ENCODE measurements around the gene E2F7. TPM values are rescaled to one million over a fixed set of nuclear protein-coding genes. Genes with fewer than 3 reads are reported as not detected.

Gene E2F7
- total RNA-seq, 1 donor from 2014 or later = 17.7 TPM

DNA sequence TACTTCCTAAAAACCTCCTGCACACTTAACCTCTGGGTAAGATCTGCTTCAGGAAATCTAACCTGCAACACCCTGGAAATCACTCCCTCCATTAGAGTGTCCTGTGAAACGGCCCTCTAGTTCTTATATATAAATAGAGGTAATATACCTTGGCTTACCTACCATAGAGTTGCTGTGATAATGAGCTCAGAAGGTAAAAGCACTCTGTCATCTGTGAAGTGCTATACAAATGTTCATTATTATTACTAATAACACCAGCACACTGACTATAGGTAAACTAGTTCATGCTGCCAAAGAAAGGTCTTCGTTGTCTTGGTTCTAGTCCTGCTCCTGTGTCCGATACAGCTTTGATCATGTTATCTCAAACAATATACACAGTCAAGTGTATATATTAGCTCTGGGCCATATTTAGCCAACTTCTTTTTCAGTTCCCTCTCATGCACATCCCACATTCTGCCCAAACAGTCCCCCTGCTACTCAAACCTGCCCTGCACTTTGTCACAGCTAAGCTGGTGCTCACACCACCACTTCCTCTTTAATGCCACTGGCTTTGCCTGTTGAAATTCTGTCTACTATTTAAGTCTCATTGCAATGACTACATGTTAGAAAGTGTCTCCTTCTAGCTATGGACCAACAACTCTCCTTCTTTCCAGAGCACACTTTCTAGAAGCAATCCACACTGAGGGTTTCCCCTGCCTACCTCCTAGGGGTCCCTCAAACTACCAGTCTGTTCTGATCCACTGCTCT, 5.1 kb downstream of the E2F7 start:
- no peaks in the 10 kb centered on the region for H3K27me3 Mint-ChIP-seq (ENCODE audit: low read depth)
- H3K27ac Mint-ChIP-seq = no peak overlapping the region
- H3K9me3 Mint-ChIP-seq = no peaks in the 10 kb centered on the region
- H3K36me3 Mint-ChIP-seq (ENCODE audit: low read depth) = peaks cover 59% of the 10 kb centered on the region
- no peak for DNase-seq (ENCODE audit: low spot score)
- H3K4me3 Mint-ChIP-seq (ENCODE audit: low read depth) = no peak overlapping the region
- intact Hi-C loops (cut with micrococcal nuclease) = no loop called here
- H3K4me1 Mint-ChIP-seq (ENCODE audit: low read depth) = peaks cover 34% of the 10 kb centered on the region

DNA sequence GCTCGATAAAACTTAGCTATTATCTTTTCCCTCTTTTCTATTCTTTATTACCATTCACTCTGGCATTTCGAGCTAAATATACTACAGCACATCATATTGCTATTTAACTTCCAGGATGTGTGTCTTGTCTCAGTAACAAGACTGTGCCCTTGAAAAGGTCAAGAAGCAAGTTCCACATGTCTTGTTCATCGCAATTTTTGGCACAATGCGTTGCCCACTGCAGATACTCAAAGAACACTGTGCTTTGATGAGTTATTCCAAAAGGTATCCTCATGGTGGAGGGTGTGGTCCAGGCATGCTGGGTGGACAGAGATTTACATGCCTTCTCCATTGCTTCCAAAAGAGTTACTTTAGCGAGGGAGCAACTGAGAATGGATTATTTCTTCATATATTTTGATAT, 6.6 kb downstream of the E2F7 start:
- Mint-ChIP-seq H3K36me3 (ENCODE audit: low read depth) (peaks cover 66% of the 10 kb centered on the region), H3K27ac (no peak overlapping the region), H3K4me1 (ENCODE audit: low read depth) (peaks cover 33% of the 10 kb centered on the region), H3K9me3 (no peaks in the 10 kb centered on the region), H3K4me3 (ENCODE audit: low read depth) (no peak overlapping the region), H3K27me3 (ENCODE audit: low read depth) (no peaks in the 10 kb centered on the region)
- no peak for DNase-seq (ENCODE audit: low spot score)
- intact Hi-C loops (cut with micrococcal nuclease) = no loop called here

DNA sequence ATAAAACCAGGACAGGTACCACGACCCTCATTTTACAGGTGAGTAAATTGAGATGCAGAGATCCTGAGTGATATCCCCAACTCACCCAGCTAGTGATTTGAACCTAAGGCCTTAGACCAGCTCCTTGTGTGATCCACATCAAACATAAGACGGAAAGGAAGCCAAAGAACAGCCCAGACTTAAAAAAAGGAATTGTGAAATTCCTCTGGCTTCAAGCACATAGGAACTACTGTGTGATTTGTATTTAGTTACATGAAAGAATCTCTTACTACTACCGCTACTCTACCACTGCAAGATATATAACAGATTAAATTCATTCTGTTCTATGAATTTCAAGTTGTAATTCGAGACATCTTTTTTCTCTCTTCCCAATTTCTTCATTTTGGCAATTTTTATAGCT, 10.5 kb downstream of the E2F7 start:
- peaks cover 6% of the 10 kb centered on the region for H3K4me1 Mint-ChIP-seq (ENCODE audit: low read depth)
- H3K27ac Mint-ChIP-seq = no peak overlapping the region
- no peaks in the 10 kb centered on the region for H3K9me3 Mint-ChIP-seq
- no peak overlapping the region for H3K4me3 Mint-ChIP-seq (ENCODE audit: low read depth)
- no peaks in the 10 kb centered on the region for H3K27me3 Mint-ChIP-seq (ENCODE audit: low read depth)
- intact Hi-C loops (cut with micrococcal nuclease) = loop anchor here (5.0 kb wide), 1 partner anchor 267 kb away; no protein-coding TSS in a partner anchor
- no peak for DNase-seq (ENCODE audit: low spot score)
- peaks cover 51% of the 10 kb centered on the region for H3K36me3 Mint-ChIP-seq (ENCODE audit: low read depth)

DNA sequence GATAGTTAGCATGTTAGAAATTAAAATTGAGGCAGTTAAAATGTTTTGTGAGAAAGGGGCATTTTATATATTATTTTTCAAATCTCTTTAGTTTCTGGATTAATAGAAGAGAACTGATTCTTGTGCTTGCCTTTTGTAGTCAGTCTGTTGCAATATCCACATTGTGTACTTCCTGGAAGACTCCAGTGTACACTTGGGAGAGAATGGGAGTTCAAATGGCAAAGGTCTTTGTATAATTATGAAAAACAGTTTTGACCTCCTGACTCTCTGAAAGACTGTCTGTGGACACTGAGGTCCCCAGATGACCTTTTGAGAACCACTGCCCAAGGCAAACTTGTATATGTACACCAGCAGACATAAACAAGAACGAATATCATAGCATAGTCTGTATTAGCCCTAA, 12.1 kb downstream of the E2F7 start:
- no peaks in the 10 kb centered on the region for H3K27me3 Mint-ChIP-seq (ENCODE audit: low read depth)
- H3K4me1 Mint-ChIP-seq (ENCODE audit: low read depth) = peaks cover 4% of the 10 kb centered on the region
- peaks cover 56% of the 10 kb centered on the region for H3K36me3 Mint-ChIP-seq (ENCODE audit: low read depth)
- no peak overlapping the region for H3K4me3 Mint-ChIP-seq (ENCODE audit: low read depth)
- H3K9me3 Mint-ChIP-seq = no peaks in the 10 kb centered on the region
- no peak overlapping the region for H3K27ac Mint-ChIP-seq
- DNase-seq (ENCODE audit: low spot score) = no peak
- intact Hi-C loops (cut with micrococcal nuclease) = loop anchor here (5.0 kb wide), 1 partner anchor 269 kb away; no protein-coding TSS in a partner anchor

DNA sequence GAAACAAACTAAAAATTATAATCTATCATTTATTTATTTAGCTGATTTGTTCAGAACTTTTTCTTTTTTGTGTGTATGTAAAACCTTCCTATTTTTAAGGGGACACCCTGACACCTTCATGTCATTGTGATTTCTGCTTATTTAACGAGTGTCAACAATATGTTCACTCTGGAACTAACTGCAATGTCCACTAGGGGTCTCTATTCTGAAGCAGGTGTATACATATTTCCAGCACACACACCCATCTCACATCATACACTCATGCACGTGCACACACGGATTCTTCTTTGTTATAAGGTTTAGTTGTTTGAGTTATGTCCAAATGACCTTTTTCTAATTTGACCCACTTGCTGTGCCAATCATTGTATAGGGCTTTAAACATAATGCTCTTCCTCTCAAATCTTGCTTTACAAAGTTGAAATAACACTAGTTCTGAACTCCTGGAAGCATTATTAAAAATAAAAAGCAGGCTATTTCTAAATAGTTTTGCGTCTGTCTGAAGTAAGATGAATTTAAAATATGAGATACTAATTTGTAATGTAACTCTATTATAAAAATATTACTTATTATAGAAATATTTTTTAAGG, 15.5 kb downstream of the E2F7 start:
- no peaks in the 10 kb centered on the region for H3K27me3 Mint-ChIP-seq (ENCODE audit: low read depth)
- peaks cover 4% of the 10 kb centered on the region for H3K4me1 Mint-ChIP-seq (ENCODE audit: low read depth)
- no peaks in the 10 kb centered on the region for H3K9me3 Mint-ChIP-seq
- H3K27ac Mint-ChIP-seq = no peak overlapping the region
- intact Hi-C loops (cut with micrococcal nuclease) = loop anchor here (5.0 kb wide), 1 partner anchor 272 kb away; no protein-coding TSS in a partner anchor
- H3K36me3 Mint-ChIP-seq (ENCODE audit: low read depth) = peaks cover 58% of the 10 kb centered on the region
- H3K4me3 Mint-ChIP-seq (ENCODE audit: low read depth) = no peak overlapping the region
- DNase-seq (ENCODE audit: low spot score) = no peak

DNA sequence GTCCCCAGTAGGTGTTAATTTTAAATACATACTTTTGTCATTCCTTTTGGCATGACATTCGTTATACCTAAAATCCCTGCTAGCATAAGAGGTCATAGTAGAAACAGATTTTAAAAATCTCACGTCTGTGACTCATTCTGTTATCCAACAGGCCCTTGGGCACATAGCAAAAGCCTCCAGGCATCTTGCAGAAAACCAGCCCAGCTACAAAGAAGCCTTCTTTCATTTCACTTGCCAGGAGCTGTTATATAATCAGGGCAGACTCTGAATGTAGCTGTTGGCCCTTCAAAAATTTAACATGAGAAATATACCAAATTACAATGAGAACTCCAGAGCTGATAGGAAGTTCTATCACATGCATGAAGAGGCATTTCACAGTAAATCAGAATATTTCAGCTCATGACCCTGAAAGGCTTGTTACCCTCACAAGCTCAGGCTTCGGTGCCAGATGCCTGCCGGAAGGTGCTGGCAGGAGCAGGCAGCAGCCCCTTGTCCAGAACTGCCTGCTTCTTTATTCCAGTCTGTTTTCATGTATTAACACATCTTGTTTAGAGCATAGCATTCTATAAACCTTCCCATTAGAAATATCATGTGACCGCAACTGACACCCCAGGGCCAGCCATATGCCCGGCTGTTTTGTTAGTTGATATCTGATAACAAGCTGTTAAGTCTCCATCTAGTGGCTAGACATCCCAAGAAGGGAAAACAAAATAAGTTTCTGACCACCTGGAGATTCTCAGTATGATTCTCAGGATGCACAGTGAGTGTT, 17.8 kb downstream of the E2F7 start:
- intact Hi-C loops (cut with micrococcal nuclease) = no loop called here
- Mint-ChIP-seq H3K9me3 (no peaks in the 10 kb centered on the region), H3K27ac (no peak overlapping the region), H3K27me3 (ENCODE audit: low read depth) (no peaks in the 10 kb centered on the region), H3K4me1 (ENCODE audit: low read depth) (no peaks in the 10 kb centered on the region), H3K4me3 (ENCODE audit: low read depth) (no peak overlapping the region), H3K36me3 (ENCODE audit: low read depth) (peaks cover 52% of the 10 kb centered on the region)
- no peak for DNase-seq (ENCODE audit: low spot score)

DNA sequence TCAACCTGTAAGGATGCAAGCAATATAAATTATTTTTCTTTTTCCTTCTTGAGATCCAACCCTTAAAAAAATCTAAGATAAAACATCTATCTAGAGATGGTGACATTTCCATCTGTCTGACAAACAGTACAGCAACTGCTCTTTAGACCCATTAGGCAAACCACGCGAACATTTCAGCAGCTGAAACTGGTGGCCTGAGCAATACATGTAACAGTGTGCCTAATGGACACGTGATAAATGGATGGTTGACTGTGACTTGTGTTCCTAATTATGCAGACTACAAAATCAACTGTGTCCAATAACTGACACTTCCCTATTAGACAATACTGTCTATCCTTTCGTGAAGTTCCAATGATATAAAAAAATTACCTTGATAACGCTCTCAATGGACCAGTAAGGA, 18.9 kb downstream of the E2F7 start:
- H3K27me3 Mint-ChIP-seq (ENCODE audit: low read depth) = no peaks in the 10 kb centered on the region
- no peak overlapping the region for H3K27ac Mint-ChIP-seq
- intact Hi-C loops (cut with micrococcal nuclease) = no loop called here
- no peaks in the 10 kb centered on the region for H3K9me3 Mint-ChIP-seq
- no peak overlapping the region for H3K4me3 Mint-ChIP-seq (ENCODE audit: low read depth)
- no peaks in the 10 kb centered on the region for H3K4me1 Mint-ChIP-seq (ENCODE audit: low read depth)
- H3K36me3 Mint-ChIP-seq (ENCODE audit: low read depth) = peaks cover 60% of the 10 kb centered on the region
- DNase-seq (ENCODE audit: low spot score) = no peak

DNA sequence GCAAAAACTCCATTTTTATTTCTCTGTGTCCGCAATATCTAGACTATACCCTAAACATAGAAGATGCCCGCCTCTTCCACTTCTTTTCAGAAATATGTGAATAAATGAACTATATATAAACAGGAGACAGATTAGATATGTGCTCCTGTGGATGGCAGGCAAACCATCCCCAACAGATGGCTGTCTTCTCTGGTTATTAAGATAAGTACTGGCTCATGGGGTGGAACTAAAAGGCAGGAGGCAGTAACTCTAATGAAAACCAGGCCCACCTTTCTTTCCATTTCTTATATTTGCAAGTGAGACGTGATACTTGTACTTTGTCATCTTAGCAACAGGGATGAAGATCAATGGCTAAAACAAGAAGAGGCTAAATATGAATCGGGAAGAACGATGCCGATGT, 20.2 kb downstream of the E2F7 start:
- intact Hi-C loops (cut with micrococcal nuclease) = no loop called here
- H3K27ac Mint-ChIP-seq = no peak overlapping the region
- no peaks in the 10 kb centered on the region for H3K9me3 Mint-ChIP-seq
- H3K36me3 Mint-ChIP-seq (ENCODE audit: low read depth) = peaks cover 65% of the 10 kb centered on the region
- H3K4me1 Mint-ChIP-seq (ENCODE audit: low read depth) = no peaks in the 10 kb centered on the region
- no peaks in the 10 kb centered on the region for H3K27me3 Mint-ChIP-seq (ENCODE audit: low read depth)
- H3K4me3 Mint-ChIP-seq (ENCODE audit: low read depth) = no peak overlapping the region
- no peak for DNase-seq (ENCODE audit: low spot score)

DNA sequence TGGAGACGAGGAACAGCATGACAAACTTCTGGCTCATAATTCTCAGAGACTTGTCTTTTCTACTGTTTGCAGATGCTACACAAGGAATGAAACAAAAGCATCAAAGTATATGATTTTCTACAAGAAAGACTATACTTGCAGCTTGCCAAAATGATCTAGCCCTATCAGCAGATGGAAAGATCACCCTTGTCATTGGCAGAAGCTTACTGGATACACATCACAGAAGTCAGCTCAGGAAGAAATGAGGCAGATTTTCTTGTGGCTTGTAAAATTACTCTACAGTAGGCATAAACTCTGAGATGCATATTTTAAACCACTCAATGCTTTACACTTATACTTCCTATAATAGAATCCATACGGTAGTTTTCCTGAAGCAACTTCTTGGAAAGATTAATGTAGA, 20.6 kb downstream of the E2F7 start:
- Mint-ChIP-seq H3K4me1 (ENCODE audit: low read depth) (no peaks in the 10 kb centered on the region), H3K4me3 (ENCODE audit: low read depth) (no peak overlapping the region), H3K9me3 (no peaks in the 10 kb centered on the region), H3K36me3 (ENCODE audit: low read depth) (peaks cover 68% of the 10 kb centered on the region), H3K27ac (no peak overlapping the region), H3K27me3 (ENCODE audit: low read depth) (no peaks in the 10 kb centered on the region)
- intact Hi-C loops (cut with micrococcal nuclease) = no loop called here
- no peak for DNase-seq (ENCODE audit: low spot score)

DNA sequence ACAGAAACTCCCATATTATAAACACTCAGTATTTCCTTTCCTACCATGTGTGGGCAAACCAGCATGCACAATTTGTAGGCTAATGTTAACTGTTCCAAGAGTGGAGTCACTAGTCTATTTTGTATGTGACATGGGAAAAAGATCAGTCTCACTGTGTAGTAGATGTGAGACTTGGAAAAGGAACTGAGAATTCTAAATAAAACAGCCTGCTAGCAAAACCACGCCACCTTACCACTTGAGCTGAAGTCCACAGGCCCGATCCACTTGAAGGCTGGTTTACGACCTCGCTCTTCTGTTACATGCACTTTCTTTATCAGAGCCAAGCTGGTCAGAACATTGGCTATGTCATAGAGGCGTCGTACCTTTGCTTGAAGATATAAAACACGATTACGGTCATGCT, 22.5 kb downstream of the E2F7 start:
- no peak for DNase-seq (ENCODE audit: low spot score)
- H3K27me3 Mint-ChIP-seq (ENCODE audit: low read depth) = no peaks in the 10 kb centered on the region
- intact Hi-C loops (cut with micrococcal nuclease) = no loop called here
- H3K4me3 Mint-ChIP-seq (ENCODE audit: low read depth) = no peak overlapping the region
- peaks cover 69% of the 10 kb centered on the region for H3K36me3 Mint-ChIP-seq (ENCODE audit: low read depth)
- no peak overlapping the region for H3K27ac Mint-ChIP-seq
- no peaks in the 10 kb centered on the region for H3K4me1 Mint-ChIP-seq (ENCODE audit: low read depth)
- peaks cover 17% of the 10 kb centered on the region for H3K9me3 Mint-ChIP-seq

DNA sequence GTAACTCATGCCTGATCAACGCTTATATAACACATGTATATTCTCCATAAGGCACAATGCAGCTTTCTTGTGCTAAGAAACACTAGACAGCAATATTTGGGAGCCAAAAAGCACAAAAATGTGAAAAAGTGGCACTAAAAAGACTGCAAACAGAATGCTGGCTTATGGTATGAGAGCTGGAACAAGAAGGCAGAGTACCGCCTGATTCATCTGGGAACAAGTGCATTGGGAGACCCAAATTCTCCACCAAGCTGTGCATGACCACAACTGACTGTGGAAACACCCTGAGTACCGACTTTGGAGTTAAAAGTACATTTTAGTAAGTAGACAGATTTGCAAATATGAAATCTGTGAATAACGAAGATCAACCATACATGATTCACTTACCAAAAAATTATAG, 25.1 kb downstream of the E2F7 start:
- no peak overlapping the region for H3K4me3 Mint-ChIP-seq (ENCODE audit: low read depth)
- intact Hi-C loops (cut with micrococcal nuclease) = no loop called here
- peaks cover 29% of the 10 kb centered on the region for H3K9me3 Mint-ChIP-seq
- H3K36me3 Mint-ChIP-seq (ENCODE audit: low read depth) = peaks cover 74% of the 10 kb centered on the region
- no peaks in the 10 kb centered on the region for H3K27me3 Mint-ChIP-seq (ENCODE audit: low read depth)
- DNase-seq (ENCODE audit: low spot score) = no peak
- H3K27ac Mint-ChIP-seq = no peak overlapping the region
- H3K4me1 Mint-ChIP-seq (ENCODE audit: low read depth) = no peaks in the 10 kb centered on the region

DNA sequence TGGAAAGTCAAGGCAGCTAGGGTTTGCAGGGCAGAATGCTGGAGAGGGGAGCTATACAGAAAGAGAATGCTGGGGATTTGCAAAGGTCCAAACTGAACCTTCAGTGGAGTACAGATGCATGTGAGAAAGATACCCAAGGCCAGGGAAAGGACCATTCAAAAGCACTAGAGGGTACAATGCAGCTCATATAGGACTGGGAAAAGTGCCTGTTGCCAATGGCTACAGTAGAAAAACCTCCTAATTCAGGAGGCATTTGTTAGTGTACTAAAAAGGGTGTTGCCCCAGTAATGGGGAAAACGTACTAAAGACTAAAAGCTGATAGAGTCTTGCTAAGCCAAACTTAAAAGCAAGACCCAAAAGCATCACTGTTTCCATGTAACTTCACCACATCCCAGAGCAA, 30.1 kb downstream of the E2F7 start:
- Mint-ChIP-seq H3K9me3 (peaks cover 29% of the 10 kb centered on the region), H3K27me3 (ENCODE audit: low read depth) (no peaks in the 10 kb centered on the region), H3K4me1 (ENCODE audit: low read depth) (no peaks in the 10 kb centered on the region), H3K27ac (no peak overlapping the region), H3K36me3 (ENCODE audit: low read depth) (peaks cover 64% of the 10 kb centered on the region), H3K4me3 (ENCODE audit: low read depth) (no peak overlapping the region)
- intact Hi-C loops (cut with micrococcal nuclease) = no loop called here
- no peak for DNase-seq (ENCODE audit: low spot score)
